ENCODE measurements around the gene TESMIN.
A peak's percentile ranks its signal among the peaks of the same experiment; 100 is the strongest.

TESMIN gene

DNA sequence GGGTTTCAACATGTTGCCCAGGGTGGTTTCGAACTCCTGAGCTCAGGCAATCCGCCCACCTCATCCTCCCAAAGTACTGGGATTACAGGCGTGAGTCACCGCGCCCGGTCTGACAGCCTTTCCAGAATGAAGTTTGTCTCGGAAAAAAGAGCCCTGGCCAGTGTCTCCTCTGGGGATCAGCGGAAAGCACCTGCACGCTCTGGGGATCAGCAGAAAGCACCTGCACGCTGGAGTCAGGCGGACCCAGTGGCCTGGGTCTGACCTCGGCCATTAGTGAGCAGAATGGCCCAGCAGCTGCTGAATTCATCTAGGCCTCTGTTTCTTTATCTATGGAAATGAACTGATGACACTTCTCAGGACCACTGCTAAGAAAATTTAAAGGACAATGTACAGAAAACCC is 10.5 kb upstream of the TESMIN start:
- no peak overlapping the region for H3K4me3 ChIP-seq (ENCODE audit: low read depth, low read length)
- no peaks in the 10 kb centered on the region for H3K9me3 ChIP-seq (ENCODE audit: severe bottlenecking)
- H3K27me3 ChIP-seq (ENCODE audit: insufficient read depth, low read depth, severe bottlenecking): no peaks in the 10 kb centered on the region
- no peaks in the 10 kb centered on the region for H3K36me3 ChIP-seq
- TF ChIP-seq CTCF (IDR thresholded peaks at IDR 0.05; ENCODE audit: low read depth, low read length): no peak
- peak; percentile 63 for DNase-seq
- H3K27ac ChIP-seq: peak overlapping the region; percentile 55

DNA sequence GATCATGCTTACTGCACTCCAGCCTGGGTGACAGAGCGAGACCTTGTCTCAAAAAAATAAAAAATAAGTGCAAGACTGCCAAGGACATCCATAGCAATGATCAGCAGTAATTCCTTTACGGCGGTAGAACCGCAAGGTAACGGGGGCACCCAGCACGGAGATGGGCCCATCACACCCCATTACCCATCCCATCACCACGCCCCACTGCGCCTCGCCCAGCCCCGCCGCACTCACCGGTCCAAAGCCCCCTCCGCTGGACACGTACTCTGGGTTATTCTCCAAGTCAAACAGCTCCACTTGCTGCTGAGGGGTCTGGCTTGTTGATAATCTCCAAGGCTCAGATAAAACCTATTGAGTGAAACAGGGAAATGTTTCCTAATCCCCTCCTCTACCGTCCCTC is 8.7 kb upstream of the TESMIN start:
- H3K4me3 ChIP-seq (ENCODE audit: low read depth, low read length): no peak overlapping the region
- peak; percentile 27 for DNase-seq
- H3K27ac ChIP-seq: no peak overlapping the region
- no peaks in the 10 kb centered on the region for H3K9me3 ChIP-seq (ENCODE audit: severe bottlenecking)
- no peak for TF ChIP-seq CTCF (IDR thresholded peaks at IDR 0.05; ENCODE audit: low read depth, low read length)
- no peaks in the 10 kb centered on the region for H3K27me3 ChIP-seq (ENCODE audit: insufficient read depth, low read depth, severe bottlenecking)
- H3K36me3 ChIP-seq: no peaks in the 10 kb centered on the region

DNA sequence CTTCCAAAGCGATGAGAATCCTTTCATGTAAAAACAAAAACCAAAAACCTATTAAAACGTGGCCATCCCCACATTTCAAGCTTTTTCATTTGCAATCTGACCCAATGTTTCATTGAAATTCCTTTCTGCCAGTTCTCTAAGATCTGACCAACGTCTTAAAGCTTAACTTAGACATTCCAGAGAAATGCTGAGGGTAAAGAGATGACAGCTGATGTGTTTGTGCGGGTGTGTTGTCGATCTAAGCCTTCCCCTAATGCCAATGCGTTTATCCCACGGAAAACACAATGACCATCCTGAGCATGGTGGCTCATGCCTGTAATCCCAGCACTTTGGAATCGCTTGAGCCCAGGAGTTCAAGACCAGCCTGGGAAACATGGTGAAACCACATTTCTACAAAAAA is 6.4 kb upstream of the TESMIN start:
- Histone ChIP-seq H3K27me3 (ENCODE audit: insufficient read depth, low read depth, severe bottlenecking) (no peaks in the 10 kb centered on the region), H3K36me3 (no peaks in the 10 kb centered on the region), H3K9me3 (ENCODE audit: severe bottlenecking) (no peaks in the 10 kb centered on the region), H3K27ac (no peak overlapping the region), H3K4me3 (ENCODE audit: low read depth, low read length) (no peak overlapping the region)
- TF ChIP-seq CTCF (IDR thresholded peaks at IDR 0.05; ENCODE audit: low read depth, low read length): no peak
- DNase-seq: no peak

DNA sequence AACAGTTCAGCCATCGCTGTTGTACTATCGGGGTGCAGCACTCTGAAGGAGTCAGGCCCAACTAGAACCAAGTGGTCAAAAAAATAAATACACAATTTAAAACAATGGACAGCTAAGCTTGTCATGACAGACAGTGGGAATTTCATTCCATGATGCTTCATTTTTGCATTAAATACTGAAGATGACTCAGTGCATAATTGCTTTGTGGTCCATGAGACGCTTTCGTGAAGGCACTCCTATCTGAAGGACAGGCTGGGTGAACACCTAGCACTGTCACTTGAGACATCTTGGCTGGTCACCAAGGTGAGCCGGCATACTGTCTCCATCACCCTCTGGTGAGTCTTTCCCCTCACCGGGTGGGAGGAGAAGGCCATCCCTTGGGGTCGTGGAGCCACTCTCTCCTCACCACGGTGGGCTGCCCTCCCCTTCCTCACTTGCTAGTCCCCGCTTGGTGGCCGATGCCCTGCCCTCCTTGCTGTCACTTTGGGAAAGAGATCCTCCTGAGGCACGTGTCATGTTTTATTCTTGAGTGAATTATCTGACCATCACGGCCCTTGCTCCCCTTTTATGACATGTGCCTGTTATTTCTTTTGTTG is 4.9 kb upstream of the TESMIN start:
- TF ChIP-seq CTCF (IDR thresholded peaks at IDR 0.05; ENCODE audit: low read depth, low read length): no peak
- no peak overlapping the region for H3K4me3 ChIP-seq (ENCODE audit: low read depth, low read length)
- H3K27ac ChIP-seq: no peak overlapping the region
- H3K27me3 ChIP-seq (ENCODE audit: insufficient read depth, low read depth, severe bottlenecking): no peaks in the 10 kb centered on the region
- no peaks in the 10 kb centered on the region for H3K9me3 ChIP-seq (ENCODE audit: severe bottlenecking)
- no peaks in the 10 kb centered on the region for H3K36me3 ChIP-seq
- no peak for DNase-seq

- H3K4me3 ChIP-seq (ENCODE audit: low read depth, low read length): no peak overlapping the region
- H3K27ac ChIP-seq: no peak overlapping the region
- peak; percentile 85 for DNase-seq
- H3K36me3 ChIP-seq: no peaks in the 10 kb centered on the region
- no peaks in the 10 kb centered on the region for H3K9me3 ChIP-seq (ENCODE audit: severe bottlenecking)
- peak; percentile 81 for TF ChIP-seq CTCF (IDR thresholded peaks at IDR 0.05; ENCODE audit: low read depth, low read length)
- no peaks in the 10 kb centered on the region for H3K27me3 ChIP-seq (ENCODE audit: insufficient read depth, low read depth, severe bottlenecking)
Observed at GRCh38 chr11:68753300-68753699, 2.0 kb upstream of the TESMIN start.

DNA sequence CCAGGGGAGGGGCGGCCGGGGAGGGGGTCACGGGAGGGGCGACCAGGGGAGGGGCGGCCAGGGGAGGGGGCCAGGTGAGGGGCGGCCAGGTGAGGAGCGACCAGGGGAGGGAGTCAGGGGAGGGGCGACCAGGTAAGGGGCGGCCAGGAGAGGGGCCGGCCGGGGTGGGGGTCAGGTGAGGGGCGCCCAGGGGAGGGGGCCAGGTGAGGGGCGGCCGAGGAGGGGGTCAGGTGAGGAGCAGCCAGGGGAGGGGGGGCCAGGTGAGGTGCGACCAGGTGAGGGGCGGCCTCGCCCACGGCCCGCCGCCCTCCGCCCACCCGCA is 355 bp downstream of the TESMIN start:
- DNase-seq: no peak
- Histone ChIP-seq H3K27me3 (ENCODE audit: insufficient read depth, low read depth, severe bottlenecking) (no peaks in the 10 kb centered on the region), H3K9me3 (ENCODE audit: severe bottlenecking) (no peaks in the 10 kb centered on the region), H3K4me3 (ENCODE audit: low read depth, low read length) (no peak overlapping the region), H3K27ac (no peak overlapping the region), H3K36me3 (no peaks in the 10 kb centered on the region)
- TF ChIP-seq CTCF (IDR thresholded peaks at IDR 0.05; ENCODE audit: low read depth, low read length): no peak

Data from WERI-Rb-1 (cell line).